Thoracic aorta (tissue), 2 donors: ENCODE data around the gene MEOX1. TPM values are rescaled to one million over a fixed set of nuclear protein-coding genes. Genes with fewer than 3 reads are reported as not detected.

ENCODE experiments used
- ATAC-seq: fragments of 150-250 bp; one replicate; pipeline ENCODE4 v1.8.0; 2017; ENCODE audit warnings: low read depth; ENCODE audit not compliant: insufficient number of reproducible peaks, low FRiP score
- DNase-seq: peaks from one replicate; pipeline ENCODE4 v3.0.0-alpha.2; 2020; ENCODE audit warnings: low spot score
- H3K27ac ChIP-seq, 2 donors: fragments of 200-600 bp; sonication (generic); 1 replicate in 1 of 2; 2 replicates in 1 of 2; pipeline ENCODE4 v1.5.1; 2016; ENCODE audit warnings: mild to moderate bottlenecking in 2 of 2, moderate library complexity in 2 of 2
- H3K27me3 ChIP-seq: fragments of 200-600 bp; sonication (generic); replicated peaks from 2 replicates; pipeline ENCODE4 v1.6.0; 2016; ENCODE audit warnings: mild to moderate bottlenecking; ENCODE audit not compliant: insufficient read depth
- H3K36me3 ChIP-seq: fragments of 200-600 bp; sonication (generic); one replicate; pipeline ENCODE4 v1.5.1; 2016
- H3K4me1 ChIP-seq, 2 donors: fragments of 200-600 bp; sonication (generic); 1 replicate in 1 of 2; 2 replicates in 1 of 2; pipeline versions ENCODE4 v1.5.1 to v1.6.0; 2016; ENCODE audit warnings: low read depth in 2 of 2, mild to moderate bottlenecking in 1 of 2; ENCODE audit not compliant: control insufficient read depth in 1 of 2
- H3K4me3 ChIP-seq: fragments of 200-600 bp; sonication (generic); 2 replicates; pipeline ENCODE4 v1.5.1; 2016; ENCODE audit warnings: mild to moderate bottlenecking
- H3K9me3 ChIP-seq: fragments of 200-600 bp; sonication (generic); 2 replicates; pipeline ENCODE4 v1.5.1; 2016
- CTCF ChIP-seq: fragments of 200-600 bp; sonication (generic); IDR thresholded peaks from one replicate; pipeline ENCODE4 v1.5.1; 2019; ENCODE audit warnings: antibody characterized with exemption
- total RNA-seq, 2 donors: library from RNA; depleted of rRNA; stranded (reverse); fragments of >200 nt; gene quantifications; one replicate each; pipeline versions ENCODE4 v1.1.0 to v1.2.3, GENCODE V29; 2016

The MEOX1 gene
- total RNA-seq, 2 donors from 2014 or later: 3.0 to 5.4 TPM

GRCh38 chr17:43625606-43626005, 36.1 kb downstream of the MEOX1 start:
- no peak for DNase-seq
- Histone ChIP-seq H3K4me1 (no peaks in the 10 kb centered on the region), H3K36me3 (no peaks in the 10 kb centered on the region), H3K4me3 (no peak overlapping the region), H3K27ac (no peak overlapping the region), H3K27me3 (no peaks in the 10 kb centered on the region), H3K9me3 (no peaks in the 10 kb centered on the region)
- ATAC-seq: no peak
- no peak for TF ChIP-seq CTCF

- H3K9me3 ChIP-seq: no peaks in the 10 kb centered on the region
- ATAC-seq (no peak), DNase-seq (no peak)
- no peak for TF ChIP-seq CTCF
- H3K36me3 ChIP-seq: no peaks in the 10 kb centered on the region
- no peak overlapping the region for H3K27ac ChIP-seq
- H3K4me1 ChIP-seq: no peaks in the 10 kb centered on the region
- H3K4me3 ChIP-seq: no peak overlapping the region
- H3K27me3 ChIP-seq: no peaks in the 10 kb centered on the region
Observed at GRCh38 chr17:43620581-43620980, 41.1 kb downstream of the MEOX1 start.

GRCh38 chr17:43620147-43620546, 41.6 kb downstream of the MEOX1 start:
- TF ChIP-seq CTCF: no peak
- Histone ChIP-seq H3K4me1 (no peaks in the 10 kb centered on the region), H3K9me3 (no peaks in the 10 kb centered on the region), H3K4me3 (no peak overlapping the region), H3K27me3 (no peaks in the 10 kb centered on the region), H3K27ac (no peak overlapping the region), H3K36me3 (no peaks in the 10 kb centered on the region)
- no peak for ATAC-seq
- no peak for DNase-seq

GRCh38 chr17:43619705-43620104, 42.0 kb downstream of the MEOX1 start:
- no peak for ATAC-seq
- TF ChIP-seq CTCF: no peak

GRCh38 chr17:43618276-43618675, 43.4 kb downstream of the MEOX1 start:
- DNase-seq (no peak), ATAC-seq (no peak)
- Histone ChIP-seq H3K4me3 (no peak overlapping the region), H3K27me3 (no peaks in the 10 kb centered on the region), H3K4me1 (peaks cover 0 to 9% of the 10 kb centered on the region in 2 donors), H3K9me3 (no peaks in the 10 kb centered on the region), H3K27ac (no peak overlapping the region), H3K36me3 (no peaks in the 10 kb centered on the region)
- TF ChIP-seq CTCF: no peak

More at GRCh38 chr17:43619705-43620104, 42.0 kb downstream of the MEOX1 start:
- DNase-seq: no peak
- no peaks in the 10 kb centered on the region for H3K36me3 ChIP-seq
- no peak overlapping the region for H3K27ac ChIP-seq
- no peak overlapping the region for H3K4me3 ChIP-seq
- H3K27me3 ChIP-seq: no peaks in the 10 kb centered on the region
- no peaks in the 10 kb centered on the region for H3K4me1 ChIP-seq
- H3K9me3 ChIP-seq: no peaks in the 10 kb centered on the region
